ENCODE measurements around the gene CR1.

GRCh38 chr1:207644852-207645634 is 149.1 kb downstream of the CR1 start, which contains the start of gene CR1L:
- TF ChIP-seq CTCF (IDR thresholded peaks at IDR 0.05) (no peak), POLR2A (IDR thresholded peaks at IDR 0.05; ENCODE audit: low read depth) (no peak), POLR2AphosphoS5 (IDR thresholded peaks at IDR 0.05) (peak in 1 of 2 donors; percentile 10)

All from esophagus muscularis mucosa (tissue), 3 donors.